ENCODE data around the gene SMAD1.

The SMAD1 gene

GRCh38 chr4:145553375-145553774 lies 71.7 kb downstream of the SMAD1 start:
- H3K27me3 ChIP-seq (ENCODE audit: insufficient read depth, low read depth, severe bottlenecking): no peaks in the 10 kb centered on the region
- TF ChIP-seq CTCF (IDR thresholded peaks at IDR 0.05; ENCODE audit: low read depth, low read length): no peak
- no peak for DNase-seq
- no peak overlapping the region for H3K4me3 ChIP-seq (ENCODE audit: low read depth, low read length)
- H3K36me3 ChIP-seq: no peaks in the 10 kb centered on the region; the same call in none of the 2 replicates
- no peak overlapping the region for H3K27ac ChIP-seq
- H3K9me3 ChIP-seq (ENCODE audit: severe bottlenecking): no peaks in the 10 kb centered on the region

- DNase-seq: no peak
- peaks cover 8% of the 10 kb centered on the region for H3K36me3 ChIP-seq
- no peaks in the 10 kb centered on the region for H3K27me3 ChIP-seq (ENCODE audit: insufficient read depth, low read depth, severe bottlenecking)
- no peak overlapping the region for H3K4me3 ChIP-seq (ENCODE audit: low read depth, low read length)
- no peak for TF ChIP-seq CTCF (IDR thresholded peaks at IDR 0.05; ENCODE audit: low read depth, low read length)
- H3K9me3 ChIP-seq (ENCODE audit: severe bottlenecking): no peaks in the 10 kb centered on the region
- no peak overlapping the region for H3K27ac ChIP-seq
These were observed 73.0 kb downstream of the SMAD1 start for GRCh38 chr4:145554691-145555090.

GRCh38 chr4:145557720-145558119 lies 76.1 kb downstream of the SMAD1 start:
- Histone ChIP-seq H3K27ac (no peak overlapping the region), H3K36me3 (peaks cover 9% of the 10 kb centered on the region), H3K27me3 (ENCODE audit: insufficient read depth, low read depth, severe bottlenecking) (no peaks in the 10 kb centered on the region), H3K4me3 (ENCODE audit: low read depth, low read length) (no peak overlapping the region), H3K9me3 (ENCODE audit: severe bottlenecking) (no peaks in the 10 kb centered on the region)
- peak; percentile 90 for TF ChIP-seq CTCF (IDR thresholded peaks at IDR 0.05; ENCODE audit: low read depth, low read length)
- peak; percentile 71 for DNase-seq

- peaks cover 2% of the 10 kb centered on the region for H3K9me3 ChIP-seq (ENCODE audit: severe bottlenecking)
- peaks cover 9% of the 10 kb centered on the region for H3K36me3 ChIP-seq
- no peak overlapping the region for H3K27ac ChIP-seq
- peak; percentile 22 for DNase-seq
- no peak overlapping the region for H3K4me3 ChIP-seq (ENCODE audit: low read depth, low read length)
- no peaks in the 10 kb centered on the region for H3K27me3 ChIP-seq (ENCODE audit: insufficient read depth, low read depth, severe bottlenecking)
- TF ChIP-seq CTCF (IDR thresholded peaks at IDR 0.05; ENCODE audit: low read depth, low read length): no peak
These were observed 81.8 kb downstream of the SMAD1 start for GRCh38 chr4:145563293-145563985.

GRCh38 chr4:145564540-145564939 lies 82.9 kb downstream of the SMAD1 start:
- Histone ChIP-seq H3K36me3 (peaks cover 2% of the 10 kb centered on the region), H3K27ac (no peak overlapping the region), H3K9me3 (ENCODE audit: severe bottlenecking) (peaks cover 4% of the 10 kb centered on the region), H3K4me3 (ENCODE audit: low read depth, low read length) (no peak overlapping the region), H3K27me3 (ENCODE audit: insufficient read depth, low read depth, severe bottlenecking) (no peaks in the 10 kb centered on the region)
- no peak for DNase-seq
- no peak for TF ChIP-seq CTCF (IDR thresholded peaks at IDR 0.05; ENCODE audit: low read depth, low read length)

GRCh38 chr4:145565328-145565727 lies 83.7 kb downstream of the SMAD1 start:
- Histone ChIP-seq H3K27ac (no peak overlapping the region), H3K27me3 (ENCODE audit: insufficient read depth, low read depth, severe bottlenecking) (no peaks in the 10 kb centered on the region), H3K4me3 (ENCODE audit: low read depth, low read length) (no peak overlapping the region), H3K9me3 (ENCODE audit: severe bottlenecking) (peaks cover 4% of the 10 kb centered on the region), H3K36me3 (no peaks in the 10 kb centered on the region)
- TF ChIP-seq CTCF (IDR thresholded peaks at IDR 0.05; ENCODE audit: low read depth, low read length): no peak
- no peak for DNase-seq
